Measurements from ENCODE around the gene MACROD2. TPM values are rescaled to one million over a fixed set of nuclear protein-coding genes. Genes with fewer than 3 reads are reported as not detected.

The MACROD2 gene
- total RNA-seq, 2 donors from 2014 or later = 0.95 to 4.2 TPM

GRCh38 chr20:14000917-14001316 lies 5.6 kb downstream of the MACROD2 start:
- ATAC-seq (ENCODE audit: insufficient number of reproducible peaks, low FRiP score, low read depth) (no peak), DNase-seq (ENCODE audit: low spot score) (no peak)
- Histone ChIP-seq H3K27ac (no peak overlapping the region), H3K27me3 (replicated peaks; ENCODE audit: insufficient read depth) (no peaks in the 10 kb centered on the region), H3K36me3 (no peaks in the 10 kb centered on the region), H3K4me1 (ENCODE audit: control insufficient read depth in 1 of 2, low read depth in 2 of 2) (no peaks in the 10 kb centered on the region), H3K4me3 (no peak overlapping the region), H3K9me3 (no peaks in the 10 kb centered on the region)
- TF ChIP-seq CTCF (IDR thresholded peaks at IDR 0.05) = no peak

- Histone ChIP-seq H3K4me1 (ENCODE audit: control insufficient read depth in 1 of 2, low read depth in 2 of 2) (no peaks in the 10 kb centered on the region), H3K27ac (no peak overlapping the region), H3K9me3 (no peaks in the 10 kb centered on the region), H3K27me3 (replicated peaks; ENCODE audit: insufficient read depth) (no peaks in the 10 kb centered on the region), H3K4me3 (no peak overlapping the region), H3K36me3 (no peaks in the 10 kb centered on the region)
- ATAC-seq (ENCODE audit: insufficient number of reproducible peaks, low FRiP score, low read depth) (no peak), DNase-seq (ENCODE audit: low spot score) (no peak)
- no peak for TF ChIP-seq CTCF (IDR thresholded peaks at IDR 0.05)
Observed at GRCh38 chr20:14005996-14006395, 10.7 kb downstream of the MACROD2 start.

GRCh38 chr20:14009208-14009607 lies 13.9 kb downstream of the MACROD2 start:
- H3K4me3 ChIP-seq = no peak overlapping the region
- no peak for TF ChIP-seq CTCF (IDR thresholded peaks at IDR 0.05)
- ATAC-seq (ENCODE audit: insufficient number of reproducible peaks, low FRiP score, low read depth) = no peak
- H3K4me1 ChIP-seq (ENCODE audit: control insufficient read depth in 1 of 2, low read depth in 2 of 2) = no peaks in the 10 kb centered on the region
- H3K9me3 ChIP-seq = peaks cover 7% of the 10 kb centered on the region
- DNase-seq (ENCODE audit: low spot score) = no peak
- H3K27ac ChIP-seq = no peak overlapping the region
- H3K27me3 ChIP-seq (replicated peaks; ENCODE audit: insufficient read depth) = no peaks in the 10 kb centered on the region
- no peaks in the 10 kb centered on the region for H3K36me3 ChIP-seq

GRCh38 chr20:14012671-14013070 lies 17.4 kb downstream of the MACROD2 start:
- no peaks in the 10 kb centered on the region for H3K4me1 ChIP-seq (ENCODE audit: control insufficient read depth in 1 of 2, low read depth in 2 of 2)
- no peak for DNase-seq (ENCODE audit: low spot score)
- no peaks in the 10 kb centered on the region for H3K36me3 ChIP-seq
- H3K9me3 ChIP-seq = peaks cover 7% of the 10 kb centered on the region
- no peak overlapping the region for H3K27ac ChIP-seq
- no peak overlapping the region for H3K4me3 ChIP-seq
- no peak for ATAC-seq (ENCODE audit: insufficient number of reproducible peaks, low FRiP score, low read depth)
- no peak for TF ChIP-seq CTCF (IDR thresholded peaks at IDR 0.05)
- H3K27me3 ChIP-seq (replicated peaks; ENCODE audit: insufficient read depth) = no peaks in the 10 kb centered on the region

GRCh38 chr20:14030991-14031390 lies 35.7 kb downstream of the MACROD2 start:
- no peak for ATAC-seq (ENCODE audit: insufficient number of reproducible peaks, low FRiP score, low read depth)
- no peak for TF ChIP-seq CTCF (IDR thresholded peaks at IDR 0.05)

More at GRCh38 chr20:14030991-14031390, 35.7 kb downstream of the MACROD2 start:
- Histone ChIP-seq H3K4me3 (no peak overlapping the region), H3K27ac (no peak overlapping the region), H3K36me3 (no peaks in the 10 kb centered on the region), H3K4me1 (ENCODE audit: control insufficient read depth in 1 of 2, low read depth in 2 of 2) (no peaks in the 10 kb centered on the region), H3K9me3 (no peaks in the 10 kb centered on the region), H3K27me3 (replicated peaks; ENCODE audit: insufficient read depth) (no peaks in the 10 kb centered on the region)
- DNase-seq (ENCODE audit: low spot score) = no peak
